GM23248 (cell line): Measurements from ENCODE around the gene DHH. TPM values are rescaled to one million over a fixed set of nuclear protein-coding genes. Genes with fewer than 3 reads are reported as not detected.

ENCODE experiments used
- DNase-seq: peaks from one replicate; pipeline ENCODE4 v3.0.0-alpha.2; 2015
- H2AFZ ChIP-seq: fragments of 200-600 bp; sonication (generic); 2 replicates; pipeline ENCODE4 v1.6.1; 2016; ENCODE audit warnings: antibody characterized with exemption
- H3F3A ChIP-seq: fragments of 200-600 bp; sonication (generic); 2 replicates; pipeline ENCODE4 v1.6.1; 2016; ENCODE audit warnings: mild to moderate bottlenecking, antibody characterized with exemption, mixed run types; ENCODE audit not compliant: insufficient read depth
- H3K27ac ChIP-seq: fragments of 200-600 bp; sonication (generic); 2 replicates; pipeline ENCODE4 v1.5.1; 2016; ENCODE audit warnings: mild to moderate bottlenecking
- H3K27me3 ChIP-seq: fragments of 200-600 bp; sonication (generic); replicated peaks from 2 replicates; pipeline ENCODE4 v1.6.1; 2016; ENCODE audit warnings: mild to moderate bottlenecking; ENCODE audit not compliant: insufficient read depth
- H3K36me3 ChIP-seq: fragments of 200-600 bp; sonication (generic); 2 replicates; pipeline ENCODE4 v1.6.1; 2016; ENCODE audit warnings: low read depth, mild to moderate bottlenecking
- H3K4me1 ChIP-seq: fragments of 200-600 bp; sonication (generic); 2 replicates; pipeline ENCODE4 v1.6.1; 2016; ENCODE audit warnings: mild to moderate bottlenecking; ENCODE audit not compliant: insufficient read depth
- H3K4me2 ChIP-seq: fragments of 200-600 bp; sonication (generic); one replicate; pipeline ENCODE4 v1.6.1; 2016; ENCODE audit warnings: mild to moderate bottlenecking; ENCODE audit not compliant: unreplicated experiment
- H3K4me3 ChIP-seq: fragments of 200-600 bp; sonication (generic); 2 replicates; pipeline ENCODE4 v1.5.1; 2016; ENCODE audit warnings: mild to moderate bottlenecking
- H3K79me2 ChIP-seq: fragments of 200-600 bp; sonication (generic); 2 replicates; pipeline ENCODE4 v1.6.1; 2016; ENCODE audit warnings: mild to moderate bottlenecking; ENCODE audit not compliant: insufficient read depth
- H3K9ac ChIP-seq: fragments of 200-600 bp; sonication (generic); 2 replicates; pipeline ENCODE4 v1.6.1; 2016; ENCODE audit warnings: mild to moderate bottlenecking
- H3K9me2 ChIP-seq: fragments of 200-600 bp; sonication (generic); 2 replicates; pipeline ENCODE4 v1.6.1; 2016; ENCODE audit warnings: mixed run types, mild to moderate bottlenecking, moderate library complexity; ENCODE audit not compliant: insufficient read depth
- H3K9me3 ChIP-seq: fragments of 200-600 bp; sonication (generic); one replicate; pipeline ENCODE4 v1.6.1; 2017; ENCODE audit warnings: low read depth
- H4K20me1 ChIP-seq: fragments of 200-600 bp; sonication (generic); 2 replicates; pipeline ENCODE4 v1.6.0; 2016; ENCODE audit not compliant: insufficient read depth
- EZH2 ChIP-seq: fragments of 200-600 bp; sonication (generic); IDR thresholded peaks from 2 replicates; pipeline ENCODE4 v1.6.1; 2018; ENCODE audit warnings: antibody characterized with exemption, mild to moderate bottlenecking; ENCODE audit not compliant: insufficient read depth, poor library complexity, severe bottlenecking
- EZH2phosphoT487 ChIP-seq: fragments of 200-600 bp; sonication (generic); IDR thresholded peaks from 2 replicates; pipeline ENCODE4 v1.6.1; 2018; ENCODE audit warnings: antibody characterized with exemption, moderate library complexity, mild to moderate bottlenecking, low read depth; ENCODE audit not compliant: insufficient read depth
- WGBS, 2 experiments: methylation state at CpG; one replicate each; pipeline ENCODE4 v1.1.6; 2015 to 2017; ENCODE audit warnings: low lambda C conversion rate in 2 of 2, low coverage in 1 of 2; ENCODE audit errors: missing lambda C conversion rate in 2 of 2; 5-methylcytosine and 5-hydroxymethylcytosine counted together
- in situ Hi-C: fragments of 300-500 bp; cut with MboI; formaldehyde crosslinking; loops from 2 replicates; pipeline ENCODE4 v1.15.0; 2020
- polyA plus RNA-seq: library from polyadenylated mRNA; unstranded; fragments of >200 nt; fragmentation: Nextera tagmentation; extraction: Ambion mirVana; gene quantifications from 2 replicates; pipeline ENCODE4 v1.2.1, GENCODE V29; 2016
- total RNA-seq: library from RNA; depleted of rRNA; stranded (reverse); fragments of >200 nt; shearing (Covaris generic); gene quantifications from 2 replicates; pipeline ENCODE4 v1.2.3, GENCODE V29; 2014

DHH gene
- total and polyA plus RNA-seq, 2 experiments from 2014 or later: not detected

DNA sequence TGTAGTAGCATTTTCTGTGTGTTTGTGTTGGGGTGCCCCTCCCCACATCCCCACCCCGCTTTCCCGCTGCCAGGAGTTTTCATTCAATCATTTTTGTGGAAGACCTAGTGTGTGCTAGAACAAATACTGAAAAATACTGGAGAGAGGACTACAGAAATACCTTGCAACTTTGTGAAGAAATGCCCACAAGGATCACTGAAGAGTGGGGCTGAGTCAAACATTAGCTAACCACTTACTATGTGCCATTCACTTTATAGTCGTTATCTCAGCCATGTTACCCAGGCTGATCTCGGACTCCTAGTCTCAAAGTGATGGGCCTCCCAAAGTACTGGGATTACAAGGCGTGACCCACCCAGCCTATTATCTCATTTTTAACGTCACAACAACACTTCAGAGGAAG lies 16.6 kb upstream of the DHH start:
- H2AFZ ChIP-seq: peak overlapping the region; percentile 96
- no peak for TF ChIP-seq EZH2phosphoT487
- TF ChIP-seq EZH2: no peak
- no peaks in the 10 kb centered on the region for H3K9me2 ChIP-seq
- H3F3A ChIP-seq: peaks cover 19% of the 10 kb centered on the region
- peaks cover 22% of the 10 kb centered on the region for H3K4me1 ChIP-seq
- H4K20me1 ChIP-seq: no peaks in the 10 kb centered on the region
- H3K9ac ChIP-seq: peak overlapping the region; percentile 89
- H3K4me2 ChIP-seq: peak overlapping the region; percentile 79
- H3K9me3 ChIP-seq: no peaks in the 10 kb centered on the region
- WGBS, 2 experiments: 60 to 71% methylated on average over 6 of the region's 6 CpGs
- peak overlapping the region; percentile 85 for H3K4me3 ChIP-seq
- H3K79me2 ChIP-seq: peaks cover 40% of the 10 kb centered on the region
- peak; percentile 56 for DNase-seq
- H3K27ac ChIP-seq: peak overlapping the region; percentile 69
- in situ Hi-C loops: no loop called here
- no peaks in the 10 kb centered on the region for H3K36me3 ChIP-seq
- no peaks in the 10 kb centered on the region for H3K27me3 ChIP-seq

DNA sequence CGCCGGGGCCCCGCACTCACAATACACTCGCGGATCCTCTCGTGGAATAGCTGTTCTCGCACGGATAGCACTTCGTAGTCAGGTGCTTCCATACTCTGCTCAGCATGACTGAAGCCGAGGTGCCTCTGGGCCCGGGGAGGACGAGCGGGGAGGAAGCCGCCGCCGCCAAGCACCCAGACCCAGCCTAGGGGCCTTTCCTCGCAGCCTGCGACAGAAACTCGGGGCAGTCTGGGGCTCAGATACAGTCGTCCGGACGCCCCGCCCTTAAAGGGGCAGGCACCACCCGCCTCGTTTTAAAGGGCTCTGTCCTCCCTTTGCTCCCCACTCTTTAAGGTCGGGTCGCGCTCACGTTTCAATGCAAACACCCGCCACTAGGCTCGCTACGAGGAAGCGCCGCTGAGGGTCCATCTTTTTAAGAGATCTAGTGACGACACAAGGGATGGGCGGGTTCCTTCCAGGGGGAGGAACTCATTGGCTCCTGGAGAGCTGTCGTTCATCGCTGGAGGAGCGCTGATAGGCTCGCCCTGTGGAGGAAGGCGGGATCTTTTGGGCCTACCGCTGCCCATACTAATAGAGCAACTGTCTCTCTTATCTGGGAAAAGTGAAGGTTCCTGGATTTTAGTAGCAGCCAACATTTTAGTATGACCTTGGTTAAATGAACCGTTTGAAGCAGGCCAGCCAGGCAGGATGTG lies 16.0 kb upstream of the DHH start, which contains the start of gene LMBR1L:
TSS of gene LMBR1L (minus strand) at position 384 of the 692 bp plus-strand sequence. CDS start at position 92, 292 bp downstream.
- Histone ChIP-seq H3K36me3 (no peaks in the 10 kb centered on the region), H3K4me1 (peaks cover 25% of the 10 kb centered on the region), H2AFZ (peak within 1 kb of the TSS; percentile 96), H4K20me1 (no peaks in the 10 kb centered on the region), H3K79me2 (peaks cover 46% of the 10 kb centered on the region), H3K4me3 (peak within 1 kb of the TSS; percentile 85), H3K9me2 (no peaks in the 10 kb centered on the region), H3K27ac (peak within 1 kb of the TSS; percentile 69), H3K27me3 (no peaks in the 10 kb centered on the region), H3F3A (peaks cover 19% of the 10 kb centered on the region), H3K9me3 (no peaks in the 10 kb centered on the region), H3K4me2 (peak within 1 kb of the TSS; percentile 99), H3K9ac (peak within 1 kb of the TSS; percentile 89)
- WGBS, 2 experiments: 0 to 1% methylated on average over 33 to 40 of the region's 43 CpGs
- no peak for TF ChIP-seq EZH2phosphoT487
- no peak for TF ChIP-seq EZH2
- in situ Hi-C loops: no loop called here
- DNase-seq: peak; percentile 100

DNA sequence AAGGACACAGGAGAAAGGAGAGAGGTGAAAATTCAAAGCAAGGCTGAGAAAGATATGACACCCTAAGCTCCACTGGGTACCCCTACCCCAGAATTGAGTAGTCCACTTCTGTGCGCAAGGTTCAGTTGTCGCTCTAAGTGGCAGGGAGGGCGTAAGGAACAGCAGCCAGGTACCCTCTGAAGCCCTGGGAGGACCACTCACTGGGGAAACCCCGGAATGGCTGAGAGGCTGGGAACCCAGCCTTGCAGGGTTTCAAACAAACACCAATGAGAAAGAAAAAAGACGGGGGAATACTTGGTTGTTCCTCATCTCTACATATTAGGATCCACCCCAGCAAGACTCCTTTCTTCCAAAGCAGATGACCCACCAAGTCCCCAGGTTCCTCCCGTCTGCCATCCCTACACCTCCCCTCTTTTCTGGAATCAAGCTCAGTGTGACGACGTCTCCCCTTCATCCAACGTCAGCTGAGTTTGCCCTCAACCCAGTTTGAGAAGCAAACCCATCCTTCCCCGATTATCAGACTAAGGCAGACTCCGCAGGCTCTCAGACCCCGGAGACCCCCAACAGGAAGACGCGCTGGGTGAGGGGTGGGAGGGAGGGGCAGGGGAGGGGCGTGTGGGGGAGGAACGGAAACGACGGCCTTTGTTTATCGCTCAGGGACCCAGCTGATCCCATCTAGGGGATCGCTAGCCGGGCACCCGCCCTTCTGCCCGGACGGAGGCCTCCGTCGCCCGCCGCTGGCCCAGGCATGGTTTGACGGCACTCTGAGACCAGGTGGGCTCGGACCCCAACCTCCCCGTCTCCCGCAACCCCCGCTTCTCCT lies 15.3 kb upstream of the DHH start:
- H3K27ac ChIP-seq: peak overlapping the region; percentile 69
- H3K4me2 ChIP-seq: peak overlapping the region; percentile 99
- H3K79me2 ChIP-seq: peaks cover 53% of the 10 kb centered on the region
- in situ Hi-C loops: no loop called here
- TF ChIP-seq EZH2phosphoT487 (no peak), EZH2 (no peak)
- H3K9ac ChIP-seq: peak overlapping the region; percentile 89
- peaks cover 28% of the 10 kb centered on the region for H3K4me1 ChIP-seq
- H3K9me3 ChIP-seq: no peaks in the 10 kb centered on the region
- H2AFZ ChIP-seq: peak overlapping the region; percentile 85
- peak overlapping the region; percentile 85 for H3K4me3 ChIP-seq
- no peaks in the 10 kb centered on the region for H3K36me3 ChIP-seq
- no peaks in the 10 kb centered on the region for H3K27me3 ChIP-seq
- H3K9me2 ChIP-seq: no peaks in the 10 kb centered on the region
- peaks cover 19% of the 10 kb centered on the region for H3F3A ChIP-seq
- 2 to 3% methylated on average over 25 to 30 of the region's 33 CpGs for WGBS, 2 experiments
- no peaks in the 10 kb centered on the region for H4K20me1 ChIP-seq
- DNase-seq: no peak

DNA sequence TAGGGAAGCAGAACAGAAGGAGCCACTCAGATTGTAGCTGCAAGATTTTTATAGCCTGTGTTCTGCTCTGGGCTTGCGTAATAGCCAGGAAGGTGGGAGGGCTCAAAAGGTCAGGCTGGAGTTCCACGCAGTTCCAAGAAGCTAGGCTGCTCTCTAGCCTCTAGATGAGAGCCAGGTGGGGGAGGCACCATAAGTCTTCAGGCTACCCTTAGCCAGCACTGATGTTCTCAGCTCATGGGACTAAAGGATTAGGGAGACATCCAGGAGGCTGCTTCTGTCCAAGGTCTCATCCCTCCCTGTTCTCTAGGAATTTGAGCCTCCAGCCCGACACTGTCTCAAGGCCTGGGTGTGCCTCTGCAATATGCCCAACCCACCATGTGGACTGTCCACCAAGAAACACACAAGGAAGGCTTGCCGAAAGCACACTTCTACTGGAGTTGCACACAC lies 14.4 kb upstream of the DHH start:
- peak; percentile 77 for DNase-seq
- Histone ChIP-seq H4K20me1 (no peaks in the 10 kb centered on the region), H3K9ac (peak overlapping the region; percentile 89)

More for the DNA sequence above, 14.4 kb upstream of the DHH start:
- H3K27me3 ChIP-seq: no peaks in the 10 kb centered on the region
- H2AFZ ChIP-seq: peak overlapping the region; percentile 85; the same call in 1 of the 2 replicates
- H3K36me3 ChIP-seq: 0 out of 2 replicates have a peak, but pooled peaks cover 3% of the 10 kb centered on the region
- H3K4me1 ChIP-seq: peaks cover 28% of the 10 kb centered on the region
- H3F3A ChIP-seq: peaks cover 19% of the 10 kb centered on the region
- WGBS, 2 experiments: 4 to 7% methylated on average over 4 of the region's 4 CpGs
- H3K4me3 ChIP-seq: peak overlapping the region; percentile 85
- H3K27ac ChIP-seq: peak overlapping the region; percentile 30
- H3K9me3 ChIP-seq: no peaks in the 10 kb centered on the region
- H3K9me2 ChIP-seq: no peaks in the 10 kb centered on the region
- H3K4me2 ChIP-seq: peak overlapping the region; percentile 99
- TF ChIP-seq EZH2phosphoT487: no peak
- TF ChIP-seq EZH2: no peak
- in situ Hi-C loops: no loop called here
- peaks cover 62% of the 10 kb centered on the region for H3K79me2 ChIP-seq
